ENCODE data around the gene THAP11. TPM values are rescaled to one million over a fixed set of nuclear protein-coding genes. Genes with fewer than 3 reads are reported as not detected.

Gene THAP11
- total and polyA plus RNA-seq, 2 of the 13 experiments (the other 11 are each of a cell fraction or from before 2014, with no cell fraction given) = 44.2 to 53.4 TPM

- Histone ChIP-seq H3K9ac (ENCODE audit: insufficient read depth, low read depth, low read length) (no peak overlapping the region), H3K9me3 (ENCODE audit: low read length) (no peaks in the 10 kb centered on the region), H3K79me2 (ENCODE audit: insufficient read depth, low read length) (peaks cover 20% of the 10 kb centered on the region), H3K36me3 (replicated peaks in 1 of 2; ENCODE audit: control insufficient read depth in 1 of 2, insufficient read depth in 2 of 2, low read length in 2 of 2) (peaks cover 33 to 70% of the 10 kb centered on the region in 2 experiments), H3K4me2 (ENCODE audit: low read depth, low read length) (no peak overlapping the region), H3K4me3 (replicated peaks in 1 of 3; ENCODE audit: insufficient read depth in 1 of 3, low read depth in 2 of 3, low read length in 3 of 3) (no peak overlapping the region), H2AFZ (ENCODE audit: low read length) (no peak overlapping the region), H3K27me3 (ENCODE audit: control insufficient read depth in 1 of 2, insufficient read depth in 2 of 2, low read length in 2 of 2) (no peaks in the 10 kb centered on the region; a peak in 1 of 5 replicates), H3K27ac (ENCODE audit: extremely low read length, insufficient read depth, low read length) (no peak overlapping the region), H3K4me1 (ENCODE audit: insufficient read depth, low read length) (peaks cover 6% of the 10 kb centered on the region), H4K20me1 (ENCODE audit: insufficient read depth, low read length) (peaks cover 20% of the 10 kb centered on the region; the same call in 1 of the 2 replicates)
- ATAC-seq = no peak
- intact Hi-C loops (cut with micrococcal nuclease; ENCODE audit: unreplicated experiment) (no loop called here), in situ Hi-C loops (cut with HindIII; ENCODE audit: extremely low pct_ligation_motif_present, low pct_unique_long_range_greater_than_20kb) (no loop called here)
- ChIA-PET CTCF (ENCODE audit: low intra/inter-chr PET ratio, low total read pairs) (interaction anchor here (1.7 kb wide), 1 partner anchor 52 kb away, joined by 3 read pairs; no protein-coding TSS in a partner anchor), POLR2A (interaction anchor here (1.5 kb wide), 1 partner anchor 22 kb away, joined by 3 read pairs; the partner anchor contains the start of gene NUTF2)
- BruUV-seq (replicated peaks) = no TSS peak
- TF ChIP-seq ZNF33A (CRISPR knock-in tag; IDR thresholded peaks at IDR 0.05; ENCODE audit: borderline replicate concordance) (no peak), POLR2A (IDR thresholded peaks at IDR 0.05; ENCODE audit: insufficient read depth in 1 of 2, low read depth in 2 of 2, low read length in 2 of 2) (0 out of 4 replicates have a peak, but pooled peaks of 1 of the 2 experiments have one; percentile 11), PCBP1 (IDR thresholded peaks at IDR 0.05; ENCODE audit: borderline replicate concordance, low read depth, low read length) (no peak), NR2F6 (IDR thresholded peaks at IDR 0.05) (no peak), NR2F6 (CRISPR knock-in tag; IDR thresholded peaks at IDR 0.05) (no peak)
- no peak for DNase-seq (ENCODE audit: low spot score)
- no peak for FAIRE-seq
- over 99% methylated on average over 6 of the region's 6 CpGs for WGBS (ENCODE audit: low lambda C conversion rate)
Measured at GRCh38 chr16:67868290-67868689, 26.2 kb downstream of the THAP11 start.

- Histone ChIP-seq H3K4me3 (replicated peaks in 1 of 3; ENCODE audit: insufficient read depth in 1 of 3, low read depth in 2 of 3, low read length in 3 of 3) (no peak overlapping the region), H3K79me2 (ENCODE audit: insufficient read depth, low read length) (peaks cover 22% of the 10 kb centered on the region), H3K9ac (ENCODE audit: insufficient read depth, low read depth, low read length) (no peak overlapping the region), H3K9me3 (ENCODE audit: low read length) (no peaks in the 10 kb centered on the region), H2AFZ (ENCODE audit: low read length) (no peak overlapping the region), H3K27me3 (ENCODE audit: control insufficient read depth in 1 of 2, insufficient read depth in 2 of 2, low read length in 2 of 2) (no peaks in the 10 kb centered on the region; a peak in 1 of 5 replicates), H4K20me1 (ENCODE audit: insufficient read depth, low read length) (peaks cover 14% of the 10 kb centered on the region), H3K36me3 (replicated peaks in 1 of 2; ENCODE audit: control insufficient read depth in 1 of 2, insufficient read depth in 2 of 2, low read length in 2 of 2) (peaks cover 30 to 63% of the 10 kb centered on the region in 2 experiments), H3K27ac (ENCODE audit: extremely low read length, insufficient read depth, low read length) (no peak overlapping the region), H3K4me2 (ENCODE audit: low read depth, low read length) (no peak overlapping the region), H3K4me1 (ENCODE audit: insufficient read depth, low read length) (peaks cover 16% of the 10 kb centered on the region)
- BruUV-seq (replicated peaks) = no TSS peak
- ChIA-PET CTCF (ENCODE audit: low intra/inter-chr PET ratio, low total read pairs) (no interaction called here), POLR2A (interaction anchor here (1.5 kb wide), 1 partner anchor 23 kb away, joined by 3 read pairs; the partner anchor contains the start of gene NUTF2)
- ATAC-seq = no peak
- no peak for FAIRE-seq
- intact Hi-C loops (cut with micrococcal nuclease; ENCODE audit: unreplicated experiment) (loop anchor here (5.0 kb wide), 1 partner anchor 1332 kb away; no protein-coding TSS in a partner anchor), in situ Hi-C loops (cut with HindIII; ENCODE audit: extremely low pct_ligation_motif_present, low pct_unique_long_range_greater_than_20kb) (no loop called here)
- TF ChIP-seq RBM22 (optimal IDR thresholded peaks at IDR 0.05; ENCODE audit: low read length) (peak; percentile 35), ZNF777 (CRISPR knock-in tag; IDR thresholded peaks at IDR 0.05) (no peak)
- DNase-seq (ENCODE audit: low spot score) = no peak
- WGBS (ENCODE audit: low lambda C conversion rate) = 96% methylated on average over 6 of the region's 7 CpGs
Measured at GRCh38 chr16:67869653-67870052, 27.5 kb downstream of the THAP11 start.

Measured in HepG2 (cell line).